WERI-Rb-1 (cell line): ENCODE results near the gene SCYGR1.

Experiments
- DNase-seq: peaks from one replicate; pipeline ENCODE4 v3.0.0-alpha.2; 2020
- H3K27ac ChIP-seq: fragments of 250-450 bp; sonication (Bioruptor Pico); 2 replicates; pipeline ENCODE4 v1.5.1; 2020; ENCODE audit warnings: mild to moderate bottlenecking, moderate library complexity
- H3K27me3 ChIP-seq: fragments of 250-450 bp; sonication (Bioruptor Pico); 2 replicates; pipeline ENCODE4 v1.5.1; 2021; ENCODE audit warnings: mild to moderate bottlenecking, low read depth, moderate library complexity; ENCODE audit not compliant: insufficient read depth, severe bottlenecking
- H3K36me3 ChIP-seq: fragments of 250-450 bp; sonication (Bioruptor Pico); 2 replicates; pipeline ENCODE4 v1.5.1; 2020; ENCODE audit warnings: mild to moderate bottlenecking, moderate library complexity
- H3K4me3 ChIP-seq: 2 replicates; pipeline ENCODE4 v1.5.1; 2011; ENCODE audit warnings: low read depth, mild to moderate bottlenecking, control low read depth, low read length
- H3K9me3 ChIP-seq: fragments of 250-450 bp; sonication (Bioruptor Pico); 2 replicates; pipeline ENCODE4 v1.5.1; 2021; ENCODE audit warnings: mild to moderate bottlenecking, moderate library complexity; ENCODE audit not compliant: severe bottlenecking
- TF ChIP-seq, protein P1 (sequence below): IDR thresholded peaks from 2 replicates; pipeline ENCODE4 v1.5.1; 2011; ENCODE audit warnings: low read depth, mild to moderate bottlenecking, control low read depth, inconsistent platforms, low read length

Gene SCYGR1

GRCh38 chr2:227348324-227348723 lies 39.4 kb downstream of the SCYGR1 start:
- TF ChIP-seq, protein P1, sequence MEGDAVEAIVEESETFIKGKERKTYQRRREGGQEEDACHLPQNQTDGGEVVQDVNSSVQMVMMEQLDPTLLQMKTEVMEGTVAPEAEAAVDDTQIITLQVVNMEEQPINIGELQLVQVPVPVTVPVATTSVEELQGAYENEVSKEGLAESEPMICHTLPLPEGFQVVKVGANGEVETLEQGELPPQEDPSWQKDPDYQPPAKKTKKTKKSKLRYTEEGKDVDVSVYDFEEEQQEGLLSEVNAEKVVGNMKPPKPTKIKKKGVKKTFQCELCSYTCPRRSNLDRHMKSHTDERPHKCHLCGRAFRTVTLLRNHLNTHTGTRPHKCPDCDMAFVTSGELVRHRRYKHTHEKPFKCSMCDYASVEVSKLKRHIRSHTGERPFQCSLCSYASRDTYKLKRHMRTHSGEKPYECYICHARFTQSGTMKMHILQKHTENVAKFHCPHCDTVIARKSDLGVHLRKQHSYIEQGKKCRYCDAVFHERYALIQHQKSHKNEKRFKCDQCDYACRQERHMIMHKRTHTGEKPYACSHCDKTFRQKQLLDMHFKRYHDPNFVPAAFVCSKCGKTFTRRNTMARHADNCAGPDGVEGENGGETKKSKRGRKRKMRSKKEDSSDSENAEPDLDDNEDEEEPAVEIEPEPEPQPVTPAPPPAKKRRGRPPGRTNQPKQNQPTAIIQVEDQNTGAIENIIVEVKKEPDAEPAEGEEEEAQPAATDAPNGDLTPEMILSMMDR: no peak
- H3K4me3 ChIP-seq: no peak overlapping the region
- no peak overlapping the region for H3K27ac ChIP-seq
- no peaks in the 10 kb centered on the region for H3K9me3 ChIP-seq
- no peak for DNase-seq
- H3K27me3 ChIP-seq: no peaks in the 10 kb centered on the region
- H3K36me3 ChIP-seq: no peaks in the 10 kb centered on the region

DNA sequence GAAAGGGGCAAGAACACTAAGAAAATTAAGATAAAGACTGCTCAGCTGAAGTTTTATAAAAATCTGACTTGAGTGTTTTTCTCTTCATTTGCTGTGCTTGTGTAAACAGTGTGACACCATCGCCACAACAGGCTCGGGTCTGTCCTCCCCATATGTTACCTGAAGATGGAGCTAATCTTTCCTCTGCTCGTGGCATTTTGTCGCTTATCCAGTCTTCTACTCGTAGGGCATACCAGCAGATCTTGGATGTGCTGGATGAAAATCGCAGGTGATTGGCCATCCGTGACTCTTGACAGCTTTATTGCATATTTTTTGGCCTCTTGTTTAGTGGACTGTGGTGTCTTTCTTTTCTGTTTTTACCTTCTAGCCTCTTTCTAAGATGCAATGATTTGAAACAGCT lies 40.6 kb downstream of the SCYGR1 start:
- Histone ChIP-seq H3K4me3 (no peak overlapping the region), H3K36me3 (no peaks in the 10 kb centered on the region), H3K27ac (no peak overlapping the region), H3K27me3 (no peaks in the 10 kb centered on the region), H3K9me3 (no peaks in the 10 kb centered on the region)
- DNase-seq: no peak
- TF ChIP-seq, protein P1: no peak

DNA sequence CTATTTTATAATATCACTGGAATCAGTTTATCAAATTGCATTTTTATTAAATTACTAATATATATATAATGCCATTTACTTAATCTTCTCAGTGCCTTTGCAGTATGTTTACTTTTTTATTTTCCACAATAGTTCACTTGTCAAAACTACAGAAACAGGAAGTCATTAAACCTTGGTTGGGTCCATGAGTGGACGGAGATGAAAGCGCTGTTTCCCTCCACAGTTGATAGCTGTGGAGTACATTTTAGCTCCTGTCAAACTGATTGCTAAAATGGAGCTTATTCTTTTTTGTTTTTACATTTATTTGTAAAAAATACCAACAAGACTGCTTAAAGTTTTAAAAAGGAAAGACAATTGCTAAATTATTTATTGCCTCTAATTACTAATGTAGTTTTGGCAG lies 43.5 kb downstream of the SCYGR1 start:
- Histone ChIP-seq H3K27ac (no peak overlapping the region), H3K9me3 (no peaks in the 10 kb centered on the region), H3K4me3 (no peak overlapping the region), H3K36me3 (no peaks in the 10 kb centered on the region), H3K27me3 (no peaks in the 10 kb centered on the region)
- no peak for DNase-seq
- TF ChIP-seq, protein P1: no peak

DNA sequence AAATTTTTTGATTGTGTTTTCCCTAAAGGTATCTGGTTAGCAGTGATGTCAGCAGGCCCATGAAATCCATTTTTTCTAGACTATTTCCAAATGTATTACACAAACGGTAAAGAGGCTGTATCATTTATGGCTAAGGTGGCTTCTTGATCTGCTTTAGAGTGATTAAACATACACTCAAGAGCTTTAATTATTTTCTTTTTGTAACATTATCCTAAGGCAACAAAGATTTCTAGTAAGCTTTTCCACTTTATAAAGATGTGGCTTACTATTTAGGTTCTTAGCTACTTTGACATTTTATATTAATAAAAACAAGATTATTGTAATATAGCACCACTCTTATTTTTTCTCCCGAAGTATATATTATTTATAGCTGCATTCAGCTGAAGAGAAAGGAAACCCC lies 46.2 kb downstream of the SCYGR1 start:
- TF ChIP-seq, protein P1: no peak
- H3K27ac ChIP-seq: no peak overlapping the region
- H3K4me3 ChIP-seq: no peak overlapping the region
- DNase-seq: no peak
- H3K27me3 ChIP-seq: no peaks in the 10 kb centered on the region
- no peaks in the 10 kb centered on the region for H3K36me3 ChIP-seq
- no peaks in the 10 kb centered on the region for H3K9me3 ChIP-seq

- H3K4me3 ChIP-seq: no peak overlapping the region
- H3K27me3 ChIP-seq: no peaks in the 10 kb centered on the region
- DNase-seq: no peak
- no peaks in the 10 kb centered on the region for H3K9me3 ChIP-seq
- TF ChIP-seq, protein P1: no peak
- H3K27ac ChIP-seq: no peak overlapping the region
- peaks cover 7% of the 10 kb centered on the region for H3K36me3 ChIP-seq
These were observed 47.6 kb downstream of the SCYGR1 start for GRCh38 chr2:227340106-227340505.

DNA sequence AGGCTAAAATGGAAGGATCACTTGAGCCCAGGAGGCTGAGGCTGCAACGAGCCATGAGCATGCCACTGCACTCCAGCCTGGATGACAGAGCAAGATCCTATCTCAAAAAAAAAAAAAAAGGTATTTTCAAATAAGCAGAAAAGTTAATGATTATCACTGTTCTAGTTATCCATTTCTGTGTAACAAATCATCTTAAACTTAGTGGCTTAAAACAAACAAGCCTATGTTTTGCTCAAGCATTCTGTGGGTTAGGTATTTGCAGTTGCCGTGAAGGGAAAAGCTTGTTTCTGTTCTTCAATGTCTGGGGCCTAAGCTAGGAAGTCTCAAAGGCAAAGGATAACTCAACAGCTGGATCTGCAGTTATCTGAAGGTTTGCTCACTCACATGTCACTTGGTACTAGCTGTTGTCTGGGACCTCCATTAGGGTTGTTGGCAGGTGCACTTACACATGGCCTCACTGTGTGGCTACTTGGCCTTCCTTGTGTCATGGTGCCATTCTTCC lies 48.6 kb downstream of the SCYGR1 start:
- Histone ChIP-seq H3K9me3 (no peaks in the 10 kb centered on the region), H3K36me3 (peaks cover 7% of the 10 kb centered on the region), H3K27me3 (no peaks in the 10 kb centered on the region), H3K27ac (no peak overlapping the region), H3K4me3 (no peak overlapping the region)
- no peak for DNase-seq
- TF ChIP-seq, protein P1: no peak
